ENCODE data around the gene LRRC23. TPM values are rescaled to one million over a fixed set of nuclear protein-coding genes. Genes with fewer than 3 reads are reported as not detected.

Gene LRRC23
- total and polyA plus RNA-seq, 8 donors = 5.3 to 20.4 (median 9.0) TPM; not detected in 1

GRCh38 chr12:6946920-6947374 lies 42.3 kb downstream of the LRRC23 start:
- Histone ChIP-seq H3K4me1 (peaks cover 27 to 76% (median 49%) of the 10 kb centered on the region in 4 donors), H3K27me3 (no peaks in the 10 kb centered on the region), H3K9me3 (no peaks in the 10 kb centered on the region), H3K27ac (peak overlapping the region; percentile 90 to 99 (median 97)), H3K36me3 (peaks cover 0 to 11% (median 9%) of the 10 kb centered on the region in 4 donors), H3K4me3 (peak overlapping the region; percentile 33 to 64 (median 42))
- no peak for DNase-seq
- 41 to 50% (median 45%) methylated on average over 8 of the region's 8 CpGs for WGBS, 5 donors
- no peak for TF ChIP-seq EP300 (IDR thresholded peaks at IDR 0.05)
- TF ChIP-seq POLR2A (IDR thresholded peaks at IDR 0.05) = no peak
- TF ChIP-seq POLR2AphosphoS5 (IDR thresholded peaks at IDR 0.05) = no peak
- no peak for TF ChIP-seq CTCF (IDR thresholded peaks at IDR 0.05)
- intact Hi-C loops (cut with DNase I; ENCODE audit: low total_unique reads) = loop anchor here (10.0 kb wide), 1 partner anchor 168 kb away; no protein-coding TSS in a partner anchor

- Histone ChIP-seq H3K27ac (peak overlapping the region in 1 of 5 donors; percentile 97), H3K27me3 (no peaks in the 10 kb centered on the region), H3K36me3 (peaks cover 0 to 13% (median 9%) of the 10 kb centered on the region in 4 donors), H3K4me3 (no peak overlapping the region), H3K4me1 (peaks cover 24 to 69% (median 43%) of the 10 kb centered on the region in 4 donors), H3K9me3 (no peaks in the 10 kb centered on the region)
- TF ChIP-seq EP300 (IDR thresholded peaks at IDR 0.05) (no peak), CTCF (IDR thresholded peaks at IDR 0.05) (no peak), POLR2AphosphoS5 (IDR thresholded peaks at IDR 0.05) (no peak), POLR2A (IDR thresholded peaks at IDR 0.05) (no peak)
- 83 to 92% (median 90%) methylated on average over 8 of the region's 8 CpGs for WGBS, 5 donors
- no peak for DNase-seq
- intact Hi-C loops (cut with DNase I; ENCODE audit: low total_unique reads) = loop anchor here (10.0 kb wide), 1 partner anchor 167 kb away; no protein-coding TSS in a partner anchor
Observed at GRCh38 chr12:6947615-6948014, 43.0 kb downstream of the LRRC23 start.

- DNase-seq = no peak
- WGBS, 5 donors = 75 to 83% (median 80%) methylated on average over 15 of the region's 15 CpGs
- peak overlapping the region; percentile 27 to 71 (median 50) for H3K27ac ChIP-seq
- no peaks in the 10 kb centered on the region for H3K27me3 ChIP-seq
- no peak for TF ChIP-seq CTCF (IDR thresholded peaks at IDR 0.05)
- TF ChIP-seq EP300 (IDR thresholded peaks at IDR 0.05) = no peak
- no peak for TF ChIP-seq POLR2AphosphoS5 (IDR thresholded peaks at IDR 0.05)
- TF ChIP-seq POLR2A (IDR thresholded peaks at IDR 0.05) = no peak
- H3K9me3 ChIP-seq = no peaks in the 10 kb centered on the region
- intact Hi-C loops (cut with DNase I; ENCODE audit: low total_unique reads) = loop anchor here (10.0 kb wide), 1 partner anchor 166 kb away; no protein-coding TSS in a partner anchor
- peaks cover 0 to 13% (median 9%) of the 10 kb centered on the region in 4 donors for H3K36me3 ChIP-seq
- H3K4me1 ChIP-seq = peaks cover 17 to 72% (median 31%) of the 10 kb centered on the region in 4 donors
- no peak overlapping the region for H3K4me3 ChIP-seq
Observed at GRCh38 chr12:6948873-6949594, 44.4 kb downstream of the LRRC23 start.

GRCh38 chr12:6950401-6950801 lies 45.8 kb downstream of the LRRC23 start:
- H3K4me3 ChIP-seq = peak overlapping the region in 1 of 4 donors; percentile 48
- peak overlapping the region in 3 of 5 donors; percentile 71 to 96 (median 85) for H3K27ac ChIP-seq
- peaks cover 8 to 72% (median 26%) of the 10 kb centered on the region in 4 donors for H3K4me1 ChIP-seq
- no peak for DNase-seq
- H3K27me3 ChIP-seq = no peaks in the 10 kb centered on the region
- H3K36me3 ChIP-seq = peaks cover under 1 to 13% (median 13%) of the 10 kb centered on the region in 4 donors
- intact Hi-C loops (cut with DNase I; ENCODE audit: low total_unique reads) = no loop called here
- TF ChIP-seq CTCF (IDR thresholded peaks at IDR 0.05) (no peak), POLR2AphosphoS5 (IDR thresholded peaks at IDR 0.05) (no peak), EP300 (IDR thresholded peaks at IDR 0.05) (no peak), POLR2A (IDR thresholded peaks at IDR 0.05) (no peak)
- no peaks in the 10 kb centered on the region for H3K9me3 ChIP-seq
- WGBS, 5 donors = 68 to 100% (median 82%) methylated on average over 1 of the region's 1 CpG
